GM12872 (cell line): ENCODE results near the gene PSMB10.

Source experiments
- CTCF ChIP-seq: IDR thresholded peaks from 3 replicates; pipeline ENCODE4 v1.5.1; 2011; ENCODE audit warnings: low read depth, mild to moderate bottlenecking, low read length, moderate library complexity; ENCODE audit not compliant: insufficient read depth

Gene PSMB10

GRCh38 chr16:67915831-67916723 lies 20.6 kb downstream of the PSMB10 start:
- no peak for TF ChIP-seq CTCF

- no peak for TF ChIP-seq CTCF
Observed at GRCh38 chr16:67914758-67915495, 21.7 kb downstream of the PSMB10 start.

GRCh38 chr16:67910158-67910557 lies 26.5 kb downstream of the PSMB10 start:
- TF ChIP-seq CTCF = no peak

GRCh38 chr16:67909056-67909742 lies 27.5 kb downstream of the PSMB10 start:
- no peak for TF ChIP-seq CTCF

- no peak for TF ChIP-seq CTCF
Observed at GRCh38 chr16:67907397-67908180, 29.1 kb downstream of the PSMB10 start.

GRCh38 chr16:67902831-67903230 lies 33.8 kb downstream of the PSMB10 start:
- TF ChIP-seq CTCF = no peak
